CD4-positive, alpha-beta T cell treated with Interleukin-10 for 1 hour (primary cell): Measurements from ENCODE around the gene COL25A1.

Experiments
- DNase-seq: peaks from one replicate; pipeline ENCODE4 v3.0.0-alpha.2; 2020

The COL25A1 gene

DNA sequence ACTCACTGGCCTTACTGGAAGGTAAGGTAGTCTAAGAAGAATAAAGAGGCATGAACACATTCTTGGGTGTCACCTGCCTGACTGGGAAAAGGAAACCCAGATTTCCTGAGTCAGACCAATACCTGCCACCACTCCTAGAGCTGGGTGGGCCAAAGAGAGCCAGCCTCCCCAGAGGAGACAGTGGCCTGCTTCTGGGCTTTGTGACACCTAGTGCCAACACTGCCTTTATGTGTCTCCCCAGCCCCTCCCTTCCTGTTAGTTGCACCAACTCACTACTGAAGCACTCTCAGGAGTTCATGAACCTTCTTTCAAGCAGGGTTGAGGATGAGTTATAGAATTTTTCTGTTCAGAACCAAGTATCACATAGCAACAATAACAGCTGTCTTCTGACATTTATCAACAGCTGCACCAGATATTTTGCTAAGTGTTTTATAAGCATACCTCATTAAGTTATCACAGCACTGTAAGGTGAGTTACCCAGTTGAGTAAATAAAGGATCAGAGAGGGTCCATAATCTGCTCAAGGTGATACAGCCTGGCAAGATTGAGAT lies 462.0 kb downstream of the COL25A1 start:
- no peak for DNase-seq

DNA sequence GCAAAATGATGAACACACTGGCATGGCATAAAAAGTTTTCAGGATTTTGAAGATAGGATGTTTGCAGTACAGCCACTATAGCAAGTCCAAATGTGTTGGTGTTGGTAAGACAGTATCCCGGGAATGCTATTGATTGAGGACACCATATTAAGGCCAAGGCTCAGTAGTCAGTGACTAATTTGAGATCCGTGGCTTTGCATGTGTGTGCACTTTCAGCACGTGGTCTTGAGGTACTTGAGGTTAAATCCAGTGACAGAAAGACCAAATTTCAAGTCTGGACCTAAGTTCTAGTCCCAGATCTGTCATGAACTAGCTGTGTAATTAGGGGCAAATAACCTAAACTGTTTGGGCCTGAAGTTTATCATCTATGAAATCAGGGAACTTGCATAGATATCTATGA lies 463.1 kb downstream of the COL25A1 start:
- DNase-seq = no peak

DNA sequence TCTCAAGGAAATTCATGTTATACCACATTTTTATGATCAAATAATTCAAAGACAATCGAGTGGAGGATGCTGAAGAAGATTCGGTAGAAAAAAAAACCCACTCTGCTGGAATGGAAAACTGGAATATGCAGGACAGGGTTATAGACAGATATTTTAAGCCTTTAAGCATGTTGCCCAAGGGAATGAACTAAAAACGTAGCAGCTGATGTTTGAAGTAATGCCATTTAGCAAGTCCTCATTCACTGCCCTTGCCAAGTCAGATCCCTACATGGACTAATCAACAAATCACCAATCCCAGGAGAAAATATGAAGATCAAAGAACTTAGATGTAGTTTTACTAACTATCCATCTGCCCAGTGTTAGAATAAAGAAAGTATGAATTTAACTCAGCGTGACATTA lies 464.0 kb downstream of the COL25A1 start:
- DNase-seq = no peak

DNA sequence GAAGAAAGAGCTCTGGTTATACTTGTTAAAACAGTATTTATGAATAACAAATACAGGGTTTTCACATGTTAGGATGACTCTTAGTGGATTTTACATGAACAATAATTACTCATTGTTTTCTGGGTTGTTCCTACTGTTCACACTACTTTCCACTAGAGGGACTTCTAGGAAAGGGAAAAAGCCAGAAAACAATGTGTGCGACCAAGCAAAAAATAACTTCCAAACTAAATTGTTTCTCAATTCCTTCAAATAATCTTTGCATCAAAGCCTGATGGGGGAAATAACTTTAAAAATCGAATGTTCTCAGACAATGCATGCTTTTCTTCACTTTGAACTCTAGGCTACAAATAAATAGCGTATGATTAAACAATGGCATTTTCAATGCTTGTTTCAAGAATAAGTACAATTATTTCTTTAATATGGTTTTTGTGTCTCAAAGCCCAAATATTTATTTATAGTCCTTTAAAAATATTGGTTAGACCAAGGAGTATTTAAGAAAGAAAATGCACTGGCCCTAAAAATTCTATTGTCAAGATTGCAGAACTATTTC lies 467.5 kb downstream of the COL25A1 start:
- DNase-seq = no peak

DNA sequence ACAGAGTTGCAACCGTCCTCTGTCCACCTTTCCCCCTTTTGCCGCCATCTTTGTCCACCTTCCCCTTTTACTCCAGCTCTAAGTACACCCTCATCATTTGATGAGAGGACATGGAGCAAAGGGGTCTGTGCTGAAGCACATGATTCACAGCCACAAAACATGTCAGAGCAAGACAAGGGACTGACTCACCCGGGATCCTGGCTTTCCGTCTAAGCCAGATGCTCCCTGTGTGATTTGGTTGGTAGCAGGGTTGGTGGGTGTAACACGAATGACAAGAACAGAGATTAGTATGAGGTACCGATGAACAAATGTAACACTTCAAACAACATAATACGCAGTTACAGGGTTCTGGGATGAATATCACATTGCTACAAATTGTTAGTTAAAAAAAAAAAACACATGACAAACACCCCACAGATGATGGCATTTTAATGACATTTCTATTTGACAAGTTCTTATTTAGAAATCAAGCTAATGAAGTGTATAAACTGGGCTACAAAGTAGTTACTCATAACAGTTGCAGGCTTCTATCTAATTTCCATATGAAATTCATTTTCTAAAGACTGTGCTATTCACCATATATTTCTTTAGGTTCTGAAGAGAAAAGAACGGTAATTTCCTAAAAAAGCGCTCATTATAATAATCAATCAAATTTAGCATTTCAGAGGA lies 468.2 kb downstream of the COL25A1 start:
- DNase-seq = no peak

DNA sequence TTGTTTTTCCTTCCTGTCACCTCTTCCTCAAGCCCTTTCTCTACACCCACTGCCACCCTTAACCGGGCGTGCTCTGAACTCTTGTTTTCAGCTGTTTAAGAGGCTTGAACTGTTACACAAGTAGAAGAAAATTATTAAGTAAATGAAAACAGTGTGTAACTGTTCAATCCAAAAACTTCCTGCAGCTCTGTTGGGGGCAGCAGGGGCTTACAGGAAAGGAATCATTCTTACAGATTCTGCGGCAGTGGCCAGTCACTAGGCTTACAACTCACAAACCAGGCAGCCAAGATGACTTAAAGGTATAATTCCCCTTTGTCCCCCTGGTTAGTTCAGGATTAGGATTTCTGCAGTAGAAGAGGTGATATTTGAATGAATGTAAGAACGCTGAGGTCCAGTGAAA lies 469.4 kb downstream of the COL25A1 start:
- no peak for DNase-seq

DNA sequence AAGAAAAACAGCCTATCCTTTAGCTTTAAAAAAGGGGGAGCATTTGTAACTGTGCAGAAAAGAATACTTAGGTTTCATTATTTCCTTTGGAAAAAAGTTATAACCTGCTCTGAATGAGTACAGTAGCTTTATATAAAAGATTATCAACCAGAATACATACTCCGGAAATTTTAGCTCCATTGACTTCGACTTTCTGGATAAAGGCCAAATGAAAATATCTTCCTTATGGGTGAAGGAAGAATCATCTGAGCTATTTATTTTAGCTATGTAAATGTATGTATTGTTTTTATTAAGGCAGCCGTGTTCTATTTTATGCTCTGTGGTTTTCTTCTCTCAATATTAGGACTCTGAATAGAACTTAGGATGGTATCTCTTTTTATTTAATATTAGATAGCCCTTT lies 470.6 kb downstream of the COL25A1 start:
- no peak for DNase-seq

DNA sequence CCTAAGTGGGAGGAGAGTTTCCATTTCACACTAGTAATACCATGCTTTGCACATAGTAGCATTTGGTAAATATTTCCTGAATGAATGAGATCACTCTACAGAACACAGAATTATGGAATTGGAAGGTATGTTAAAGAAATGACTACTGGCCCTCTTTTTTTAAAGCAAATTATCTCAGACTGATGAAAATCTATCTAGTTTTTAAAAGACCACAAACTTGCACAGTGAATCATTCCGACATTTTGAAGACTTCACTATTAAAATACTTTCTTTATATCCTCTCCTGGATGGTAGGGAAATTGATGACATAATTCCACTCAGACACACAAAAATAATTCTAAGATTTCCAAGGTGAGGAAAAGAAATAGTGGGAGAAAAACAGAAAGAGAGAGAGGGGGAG lies 471.2 kb downstream of the COL25A1 start:
- DNase-seq = no peak

DNA sequence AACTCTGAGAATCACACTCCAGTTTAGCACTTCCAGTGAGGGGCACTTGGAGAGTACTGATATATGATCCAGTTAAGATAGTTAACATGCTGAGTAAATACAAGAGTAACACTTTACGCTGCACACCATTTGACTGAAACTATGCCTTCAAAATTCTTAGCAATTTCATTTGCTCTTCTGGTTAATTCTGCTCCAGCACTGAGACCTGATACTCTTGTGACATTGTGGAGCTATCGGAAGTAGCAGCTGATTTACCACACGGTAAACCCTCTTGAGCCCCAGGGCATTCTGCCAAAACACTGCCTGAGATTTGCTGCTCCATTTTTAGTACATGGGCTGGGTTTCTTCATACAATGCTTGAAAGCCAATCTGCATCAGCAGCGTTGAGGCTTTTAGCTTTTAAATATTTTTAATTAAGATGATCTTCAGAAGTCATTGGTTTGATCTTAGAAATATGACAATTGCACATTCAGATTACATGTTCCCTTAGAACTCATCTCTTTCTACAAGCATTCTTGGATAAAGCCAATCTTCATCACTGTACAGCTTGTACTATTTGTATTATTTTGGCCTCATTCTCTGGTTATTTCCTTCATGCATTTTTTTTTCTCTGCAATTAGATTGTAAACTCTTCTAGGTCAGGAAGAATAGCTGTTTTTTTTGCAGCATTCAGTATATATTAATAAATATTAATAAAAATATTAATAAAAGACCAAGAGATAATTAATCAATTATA lies 471.8 kb downstream of the COL25A1 start:
- no peak for DNase-seq

DNA sequence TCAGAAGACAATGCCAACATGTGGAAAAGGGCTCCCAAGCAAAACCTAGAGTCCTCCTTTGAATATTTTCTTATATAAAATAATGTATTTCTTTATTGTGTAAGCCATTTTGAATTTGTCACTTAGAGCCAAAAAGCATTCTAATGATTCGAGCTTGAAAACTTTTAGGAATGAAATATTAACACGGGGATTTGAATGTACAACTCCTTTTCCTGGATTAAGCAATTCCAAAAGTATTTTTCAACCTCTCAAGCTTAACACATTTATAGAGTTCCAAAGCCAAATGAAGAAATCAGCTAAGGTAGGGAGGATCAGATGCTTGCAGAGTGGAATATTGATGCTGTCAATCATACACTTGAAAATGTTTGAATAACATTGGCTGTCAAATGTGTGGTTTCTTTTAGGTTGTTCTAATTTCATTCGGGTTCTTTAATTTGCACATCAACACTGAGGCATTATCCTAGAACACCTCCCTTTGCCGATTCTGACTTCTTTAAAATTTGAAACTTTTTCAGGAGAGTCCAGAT lies 472.4 kb downstream of the COL25A1 start:
- DNase-seq = no peak

DNA sequence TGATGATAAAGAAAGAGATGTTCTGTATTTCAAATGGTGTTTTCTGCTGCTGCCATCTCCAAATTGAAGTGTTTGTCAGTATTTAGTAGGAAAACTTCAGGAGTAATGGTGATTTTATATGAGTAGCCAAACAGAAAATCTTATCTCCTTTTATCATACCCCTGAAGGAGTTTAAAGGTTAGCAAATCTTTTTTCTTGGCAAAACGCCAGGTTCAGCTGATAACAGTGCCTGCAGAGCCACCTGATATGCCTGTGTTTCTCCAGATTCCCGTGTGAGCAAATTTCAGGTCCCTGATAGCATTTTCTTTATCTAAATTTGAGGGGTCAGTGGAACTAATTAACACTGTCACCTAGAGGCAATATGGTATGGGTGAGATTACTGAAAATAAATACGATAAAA lies 473.8 kb downstream of the COL25A1 start:
- no peak for DNase-seq

DNA sequence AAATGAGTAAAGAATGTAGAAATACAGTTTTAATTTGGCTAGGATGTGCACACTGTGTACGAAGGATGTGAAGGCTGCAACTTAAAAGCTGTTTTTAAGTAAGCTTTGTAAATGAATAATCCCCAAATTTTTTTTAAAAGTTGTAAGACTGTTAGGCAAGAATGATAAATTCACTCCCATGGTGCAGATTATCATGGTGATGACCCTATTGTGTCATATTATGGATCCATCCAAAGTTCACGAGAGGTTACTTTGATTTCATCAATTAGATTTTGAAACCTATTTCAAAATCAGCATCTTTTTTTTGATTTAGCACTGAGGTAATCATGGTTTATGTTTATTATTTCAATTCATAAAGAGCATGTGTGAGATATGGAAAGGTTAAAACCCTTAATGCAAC lies 476.7 kb downstream of the COL25A1 start:
- no peak for DNase-seq

DNA sequence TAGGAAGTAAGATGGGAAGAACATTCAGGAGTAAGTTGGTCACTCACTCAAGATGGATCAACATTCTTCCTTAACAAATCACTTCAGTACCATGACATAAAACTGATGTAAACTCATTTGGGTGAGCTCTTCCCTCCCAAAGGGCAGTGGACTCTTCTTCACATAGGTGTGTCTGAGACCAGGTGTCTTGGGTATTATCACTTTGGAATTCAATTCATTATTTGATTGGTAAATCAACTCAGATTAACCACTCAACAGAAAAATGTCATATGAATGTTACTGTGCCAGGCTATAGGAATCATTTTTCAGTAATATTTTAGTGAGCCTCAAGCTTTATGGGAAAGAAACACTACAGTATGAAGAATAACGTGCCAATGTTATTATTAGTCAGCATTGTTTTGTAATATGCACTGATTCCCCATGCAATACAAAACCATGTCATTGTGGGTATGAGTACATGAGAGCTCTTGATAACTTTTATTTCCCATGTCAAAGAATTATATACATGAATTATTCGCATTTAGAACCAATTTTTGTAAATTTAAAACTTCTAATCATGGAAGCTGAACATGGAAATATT lies 481.0 kb downstream of the COL25A1 start:
- DNase-seq = no peak

DNA sequence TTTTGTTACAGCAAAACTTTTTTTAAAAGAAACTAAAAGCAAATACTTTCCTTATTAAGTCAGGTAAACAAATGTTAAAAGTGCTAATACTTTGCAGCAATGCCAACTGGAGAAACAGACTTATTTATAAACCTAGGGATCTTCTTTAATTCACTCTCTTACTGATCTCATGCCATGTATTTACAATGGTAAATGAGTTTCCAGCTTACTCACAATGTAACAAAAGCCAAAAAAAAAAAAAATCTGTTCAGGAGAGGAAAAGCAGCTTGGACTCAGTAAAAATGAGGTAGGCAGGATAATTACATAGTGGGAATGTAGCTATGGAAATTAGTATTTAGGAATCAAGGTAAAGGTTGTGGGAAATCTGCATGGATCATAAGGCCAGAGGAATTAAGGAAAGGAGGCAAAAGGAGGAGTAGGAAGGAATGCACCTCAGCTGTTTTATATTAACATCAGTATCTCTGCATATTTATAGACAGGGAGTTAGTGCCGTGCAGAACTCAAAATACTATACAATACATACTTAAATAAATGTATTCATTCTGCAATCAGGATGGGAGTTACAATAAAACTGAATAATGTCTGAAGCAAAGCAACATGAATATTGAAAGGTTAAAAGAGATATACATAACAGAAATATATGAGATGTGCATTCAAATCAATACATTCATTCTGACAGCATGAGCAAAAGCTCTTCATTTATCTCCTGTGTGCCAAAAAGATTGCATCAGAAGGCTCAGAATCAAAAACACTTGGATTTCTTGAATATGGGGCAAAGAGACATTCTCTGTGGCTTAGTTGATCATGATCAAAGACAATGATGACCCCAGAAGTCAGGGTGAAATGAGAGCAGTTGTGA lies 481.7 kb downstream of the COL25A1 start:
- DNase-seq = no peak

DNA sequence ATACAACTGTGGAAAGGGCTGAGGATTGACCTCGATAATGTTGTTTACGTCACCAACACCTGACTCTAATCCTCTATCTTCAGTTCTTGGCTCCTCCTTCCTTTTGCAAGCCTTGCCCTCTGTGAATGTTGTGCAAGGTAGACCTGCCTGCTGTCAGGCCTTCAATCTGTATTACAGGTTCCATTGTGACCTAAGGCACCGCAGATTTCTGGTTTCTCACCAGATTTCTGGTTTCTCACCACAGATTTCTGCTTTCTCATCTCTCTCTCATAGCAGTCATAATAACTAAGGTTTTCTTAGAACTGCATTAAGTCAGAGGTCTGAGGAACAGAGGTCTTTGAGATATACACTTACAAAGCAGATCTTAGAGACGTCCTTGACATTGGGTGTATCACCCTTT lies 488.1 kb downstream of the COL25A1 start:
- no peak for DNase-seq

DNA sequence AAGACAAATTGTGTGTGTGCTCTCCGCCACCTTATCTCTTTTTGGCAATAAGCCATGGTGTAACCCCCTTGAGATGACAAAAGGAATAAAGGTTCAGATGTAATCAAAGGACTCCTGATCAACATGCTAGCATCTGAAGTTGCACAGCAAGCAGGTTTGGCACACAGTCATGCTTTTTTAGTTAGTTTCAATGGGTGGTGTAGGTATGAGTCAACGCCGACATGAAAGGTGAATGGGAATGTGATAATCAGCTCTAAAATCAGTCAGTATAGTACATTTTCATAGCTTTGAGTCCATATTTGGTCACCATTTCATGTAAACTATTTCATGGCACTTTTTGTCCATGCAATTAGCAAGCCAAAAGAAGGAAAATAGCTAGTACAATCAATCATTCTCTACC lies 489.2 kb downstream of the COL25A1 start:
- no peak for DNase-seq

DNA sequence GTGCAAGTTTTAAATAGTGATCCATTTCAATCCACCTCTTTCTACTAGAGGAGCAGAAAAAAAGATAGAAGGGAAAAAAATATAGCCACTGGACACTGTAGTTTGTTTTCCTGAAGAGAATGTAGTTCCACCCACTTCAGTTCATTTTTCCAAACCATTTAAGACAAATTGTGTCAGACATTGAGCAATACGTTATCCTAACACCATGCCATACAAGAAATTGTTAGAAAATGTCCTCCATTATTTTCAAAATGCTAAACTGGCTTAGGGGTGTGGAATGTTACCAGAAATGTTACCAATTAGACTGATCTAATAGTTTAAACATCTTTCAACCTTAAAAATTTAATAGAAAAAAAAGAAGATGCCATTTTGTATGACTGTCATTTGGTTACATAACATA lies 491.0 kb downstream of the COL25A1 start:
- DNase-seq = no peak

DNA sequence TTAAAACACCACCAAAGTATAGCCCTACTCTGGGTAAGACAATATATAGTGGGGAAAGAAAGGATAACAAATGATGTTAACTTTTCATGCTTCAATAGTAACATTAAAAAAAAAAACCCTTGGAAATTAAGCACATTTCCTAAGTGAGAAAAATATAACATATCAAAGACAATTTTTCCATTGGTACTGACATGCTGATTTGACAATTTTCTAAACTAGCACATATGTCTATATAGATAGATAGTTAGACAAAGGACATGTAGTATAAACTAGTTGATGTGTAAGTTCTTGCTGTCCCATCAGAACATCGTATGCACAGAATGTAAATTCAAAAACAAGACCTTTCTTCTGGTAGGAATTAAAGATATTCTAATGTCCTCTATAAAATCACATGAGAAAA lies 492.4 kb downstream of the COL25A1 start:
- no peak for DNase-seq

DNA sequence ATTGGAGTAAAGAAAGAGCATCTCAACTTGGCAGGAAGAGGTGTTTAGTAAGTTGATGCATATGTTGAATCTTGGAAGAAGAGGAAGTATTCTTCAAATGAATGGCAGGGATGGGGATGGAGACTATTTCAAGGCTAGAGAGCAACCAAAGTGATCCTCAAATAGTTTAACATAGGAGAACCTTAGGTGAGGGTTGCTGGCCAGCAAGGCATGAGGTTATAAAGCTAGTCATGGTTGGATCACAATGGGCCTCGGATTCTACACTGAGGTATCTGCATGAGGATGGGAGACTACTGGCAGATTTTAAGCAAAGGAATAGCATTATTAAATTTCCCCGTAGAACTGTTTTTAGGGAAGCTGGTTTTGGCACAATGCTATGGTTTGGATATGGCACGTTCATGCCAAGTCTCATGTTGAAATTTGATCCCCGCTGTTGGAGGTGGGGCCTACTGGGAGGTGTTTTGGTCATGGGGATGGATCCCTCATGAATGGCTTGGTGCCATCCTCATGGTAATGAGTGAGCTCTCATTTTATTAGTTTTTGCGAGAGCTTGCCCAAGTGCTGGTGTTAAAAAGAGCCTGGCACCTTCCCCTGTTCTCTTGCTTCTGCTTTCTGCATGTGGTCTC lies 497.7 kb downstream of the COL25A1 start:
- DNase-seq = no peak

DNA sequence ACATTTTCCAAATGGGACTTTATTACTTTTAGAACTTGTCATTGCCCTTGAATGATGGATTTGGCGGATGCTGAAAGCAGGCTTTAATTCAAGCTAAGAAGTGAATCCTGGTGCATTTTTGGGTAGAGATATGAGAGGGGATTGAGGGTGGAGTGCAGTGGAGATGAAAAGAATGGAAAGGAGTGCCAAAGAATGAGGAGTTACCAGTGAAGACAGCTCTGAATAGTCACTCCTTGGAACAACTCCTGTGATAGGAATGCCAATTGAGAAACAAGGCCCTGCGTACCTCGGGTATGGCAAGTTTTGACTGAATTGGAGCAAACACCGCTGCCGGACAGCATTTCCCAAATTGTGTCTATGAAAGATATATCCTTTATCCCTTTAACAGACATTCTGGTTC lies 503.2 kb downstream of the COL25A1 start:
- no peak for DNase-seq

DNA sequence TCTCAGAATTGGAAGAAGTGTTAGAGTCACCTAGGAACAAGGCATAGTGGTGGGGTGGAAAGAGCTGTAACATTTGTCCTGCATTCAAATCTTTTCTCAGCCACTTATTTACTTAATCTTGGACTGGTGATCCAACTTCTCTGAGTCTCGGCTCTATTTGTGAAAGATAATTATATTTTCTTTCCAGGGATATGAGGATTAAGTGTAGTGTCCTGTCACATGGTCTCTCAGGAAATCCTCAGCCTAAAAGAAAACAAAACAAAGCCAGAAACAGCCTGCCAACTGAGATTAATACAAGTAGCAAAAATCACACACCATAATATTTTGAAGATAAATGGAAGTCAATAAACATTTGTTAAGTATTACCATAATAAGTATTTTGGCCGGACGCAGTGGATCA lies 506.3 kb downstream of the COL25A1 start:
- no peak for DNase-seq

DNA sequence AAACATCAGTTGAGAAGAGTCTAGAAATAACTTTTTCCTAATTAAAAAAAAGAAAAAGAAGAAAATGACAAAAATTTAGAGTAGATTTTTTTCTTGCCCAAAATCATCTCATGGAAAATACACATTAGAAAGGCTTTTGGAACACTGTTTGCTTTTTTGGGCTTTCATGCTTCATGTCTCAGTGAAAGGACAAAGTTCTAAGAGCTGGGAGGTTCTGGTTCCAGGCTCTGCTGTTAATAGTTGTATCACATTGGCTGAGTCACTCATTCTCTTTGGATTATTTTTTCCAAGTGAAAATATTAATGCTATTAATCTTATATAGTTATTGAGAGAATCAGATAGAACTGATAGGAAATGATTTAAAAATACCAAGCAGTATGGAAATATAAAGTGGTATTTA lies 506.7 kb downstream of the COL25A1 start:
- no peak for DNase-seq
